HG03432 (cell line): ENCODE data around the gene PIGP.
"Not testable (repeated sequence)": the region's sequence is repeated elsewhere in the genome, so short reads cannot be mapped to it uniquely, and the experiment has no call there.

Experiments used
- ATAC-seq: cut with Tn5 transposase; IDR thresholded peaks from one replicate; pipeline ENCODE4 v1.9.1; 2021; ENCODE audit warnings: mild to moderate bottlenecking, moderate library complexity; ENCODE audit not compliant: unreplicated experiment

The PIGP gene

DNA sequence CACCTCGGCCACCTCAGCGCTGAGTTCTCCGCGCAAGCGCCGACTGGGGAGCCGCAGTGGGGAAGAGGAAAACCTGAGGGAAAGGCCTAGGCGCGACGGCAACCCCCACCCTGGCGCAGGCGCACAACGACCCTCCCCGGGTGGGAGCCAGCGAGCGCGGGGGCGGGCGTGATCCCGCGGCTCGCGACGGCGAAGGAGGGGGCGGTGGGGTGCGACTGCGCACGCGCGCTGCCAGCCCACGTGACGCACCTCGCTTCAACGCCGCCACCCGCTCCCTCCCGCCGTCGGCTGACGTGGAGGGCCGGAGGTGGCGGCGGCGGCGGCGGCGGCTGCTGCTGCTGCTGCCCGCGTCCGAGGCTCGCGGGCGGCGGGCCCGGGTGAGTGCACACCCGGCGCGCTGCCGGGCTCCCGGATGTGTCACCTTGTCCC lies at the start of gene PIGP, which contains the start of gene TTC3:
Gene PIGP, minus strand, starts transcription at position 84 of the 429 bp plus-strand sequence. CDS start 556 bp downstream, outside the sequence.
Gene TTC3, plus strand, starts transcription at position 267 of the 429 bp plus-strand sequence. CDS start 14,004 bp downstream, outside the sequence.
- peak; percentile 77 for ATAC-seq

DNA sequence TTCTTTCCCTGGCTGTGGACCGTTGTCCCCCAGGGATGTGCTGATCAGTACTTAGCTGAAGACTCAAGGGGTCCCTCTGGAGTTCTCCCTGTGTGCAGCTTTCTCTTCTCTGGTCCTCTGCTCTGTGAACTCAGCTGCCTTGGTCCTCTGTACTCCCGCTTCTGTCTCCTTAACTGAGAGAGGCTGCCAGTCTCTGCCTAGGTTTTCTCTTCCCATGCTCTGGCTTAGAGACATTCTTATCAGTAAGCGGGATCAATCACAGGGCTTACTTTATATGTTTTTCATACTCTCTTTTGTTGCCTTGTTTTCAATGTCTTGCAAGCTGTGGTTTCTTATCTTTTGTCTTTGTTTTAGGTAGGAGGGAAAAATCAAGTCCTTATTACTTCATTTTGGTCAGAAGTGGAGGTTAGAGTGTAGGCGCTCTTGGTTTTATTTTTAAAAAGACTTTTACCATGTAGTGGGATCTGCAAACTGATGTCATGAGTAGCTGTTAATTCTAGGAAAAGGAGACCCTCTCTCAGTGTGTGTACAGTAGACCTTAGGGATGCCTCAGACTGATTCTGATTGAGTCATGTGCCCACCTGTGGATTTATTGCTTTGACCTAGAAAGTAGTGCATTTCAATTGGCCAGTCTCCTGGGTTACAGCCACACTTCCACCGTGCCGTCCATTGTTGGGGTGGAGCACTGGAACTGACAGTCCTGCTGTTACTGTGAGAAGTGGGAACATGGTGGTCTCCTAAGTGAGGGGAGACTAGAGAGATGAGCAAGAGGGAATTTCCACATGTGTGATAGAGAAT lies 46.7 kb upstream of the PIGP start:
- no peak for ATAC-seq

DNA sequence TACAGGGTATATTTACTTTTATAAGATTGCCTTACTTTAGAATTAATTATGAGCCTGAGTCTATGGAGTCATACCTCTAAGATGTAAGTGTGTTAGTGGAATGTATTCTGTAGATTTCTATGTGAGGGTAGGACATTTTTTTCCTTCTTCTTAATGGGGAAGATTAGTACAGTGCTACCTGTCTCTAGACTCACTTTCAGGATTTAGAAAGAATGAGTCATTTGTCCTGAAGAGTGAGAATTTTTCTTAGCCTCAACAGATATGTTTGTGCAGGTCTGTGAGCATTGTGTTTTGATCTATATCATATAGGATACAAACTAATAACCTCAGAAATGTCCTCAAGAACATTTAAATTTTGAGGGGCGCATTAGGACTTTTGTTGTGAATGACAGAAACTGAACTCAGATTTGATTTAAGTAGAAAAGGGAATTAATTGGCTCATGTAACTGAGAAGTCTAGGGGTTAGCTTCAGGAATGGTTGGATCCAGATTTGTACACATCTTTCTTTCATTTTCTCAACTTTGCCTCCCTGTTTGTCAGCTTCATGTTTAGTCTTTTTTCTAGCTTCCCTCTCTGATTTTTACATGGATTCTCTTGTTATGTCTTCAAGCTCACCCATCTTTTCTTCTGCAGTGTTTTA lies 45.4 kb upstream of the PIGP start:
- ATAC-seq, result no peak

DNA sequence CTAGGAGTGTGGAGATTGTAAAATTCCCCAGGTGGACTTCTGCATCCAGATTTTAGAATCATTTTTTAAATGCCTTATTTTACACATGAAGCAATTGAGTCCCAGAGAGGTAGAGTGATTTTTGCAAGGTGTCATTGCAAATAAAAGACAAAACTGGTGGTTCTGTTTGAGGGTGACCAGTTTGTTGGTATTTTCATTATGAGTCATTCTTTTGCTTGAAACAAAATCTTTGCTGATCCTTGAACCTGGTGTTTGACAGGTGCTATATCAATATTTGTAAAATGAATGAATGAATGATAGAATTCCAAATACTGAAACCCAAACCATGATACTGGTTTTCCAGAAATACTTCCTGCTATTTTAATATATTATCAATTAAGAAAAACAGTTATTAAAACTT lies 44.3 kb upstream of the PIGP start:
- ATAC-seq, result no peak

DNA sequence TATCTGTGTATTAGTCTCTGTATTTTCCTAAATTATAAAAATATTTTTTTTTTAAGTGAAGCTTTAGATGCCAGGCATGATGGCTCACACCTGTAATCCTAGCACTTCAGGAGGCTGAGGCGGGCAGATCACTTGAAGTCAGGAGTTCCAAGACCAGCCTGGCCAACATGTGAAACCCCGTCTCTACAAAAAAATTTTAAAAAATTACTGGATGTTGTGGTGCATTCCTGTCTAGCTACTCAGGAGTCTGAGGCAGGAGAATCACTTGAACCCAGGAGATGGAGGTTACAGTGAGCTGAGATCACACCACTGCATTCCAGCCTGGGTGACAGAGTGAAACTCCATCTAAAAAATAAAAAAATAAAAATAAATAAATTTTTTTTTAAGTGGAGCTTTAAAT lies 43.6 kb upstream of the PIGP start:
- not testable (repeated sequence) for ATAC-seq

DNA sequence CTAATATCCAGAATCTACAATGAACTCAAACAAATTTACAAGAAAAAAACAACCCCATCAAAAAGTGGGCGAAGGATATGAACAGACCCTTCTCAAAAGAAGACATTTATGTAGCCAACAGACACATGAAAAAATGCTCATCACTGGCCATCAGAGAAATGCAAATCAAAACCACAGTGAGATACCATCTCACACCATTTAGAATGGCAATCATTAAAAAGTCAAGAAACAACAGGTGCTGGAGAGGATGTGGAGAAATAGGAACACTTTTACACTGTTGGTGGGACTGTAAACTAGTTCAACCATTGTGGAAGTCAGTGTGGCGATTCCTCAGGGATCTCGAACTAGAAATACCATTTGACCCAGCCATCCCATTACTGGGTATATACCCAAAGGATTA lies 41.4 kb upstream of the PIGP start:
- not testable (repeated sequence) for ATAC-seq

DNA sequence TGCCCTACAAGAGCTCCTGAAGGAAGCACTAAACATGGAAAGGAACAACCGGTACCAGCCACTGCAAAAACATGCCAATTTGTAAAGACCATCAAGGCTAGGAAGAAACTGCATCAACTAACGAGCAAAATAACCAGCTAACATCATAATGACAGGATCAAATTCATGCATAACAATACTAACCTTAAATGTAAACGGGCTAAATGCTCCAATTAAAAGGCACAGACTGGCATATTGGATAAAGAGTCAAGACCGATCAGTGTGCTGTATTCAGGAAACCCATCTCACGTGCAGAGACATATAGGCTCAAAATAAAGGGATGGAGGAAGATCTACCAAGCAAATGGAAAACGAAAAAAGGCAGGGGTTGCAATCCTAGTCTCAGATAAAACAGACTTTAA lies 38.2 kb upstream of the PIGP start:
- ATAC-seq, result not testable (repeated sequence)

DNA sequence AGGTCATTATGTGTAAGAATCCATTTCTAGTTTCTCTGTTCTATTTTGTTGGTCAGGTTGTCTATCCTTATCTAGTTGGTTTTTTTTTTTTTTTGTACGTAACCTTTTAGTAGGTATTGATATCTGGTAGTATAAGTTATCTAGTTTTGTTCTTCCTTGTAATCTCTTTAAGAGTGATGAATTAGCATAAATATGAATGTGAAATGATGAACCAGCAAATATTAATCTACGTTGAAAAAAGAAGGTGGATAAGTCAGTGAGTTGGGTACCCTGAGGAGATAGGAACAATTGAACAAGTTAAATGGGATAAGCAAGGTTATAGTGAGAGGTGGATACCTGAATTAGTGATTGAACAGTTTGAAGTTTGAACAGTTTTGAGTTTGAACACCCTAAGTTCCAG lies 34.1 kb upstream of the PIGP start:
- ATAC-seq, result no peak

DNA sequence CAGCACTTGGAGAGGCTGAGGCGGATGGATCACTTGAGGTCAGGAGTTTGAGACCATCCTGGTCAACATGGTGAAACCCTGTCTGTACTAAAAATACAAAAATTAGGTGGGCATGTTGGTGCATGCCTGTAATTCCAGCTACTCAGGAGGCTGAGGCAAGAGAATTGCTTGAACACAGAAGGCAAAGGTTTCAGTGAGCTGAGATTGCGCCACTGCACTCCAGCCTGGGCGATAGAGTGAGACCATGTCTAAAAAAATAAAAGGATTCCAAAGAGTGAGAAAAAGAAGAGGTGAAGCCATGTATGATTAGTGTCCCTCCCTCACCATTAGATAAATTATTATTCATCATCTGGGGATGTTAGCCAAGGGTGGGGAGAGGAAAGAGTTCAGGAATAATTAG lies 29.9 kb upstream of the PIGP start:
- not testable (repeated sequence) for ATAC-seq

DNA sequence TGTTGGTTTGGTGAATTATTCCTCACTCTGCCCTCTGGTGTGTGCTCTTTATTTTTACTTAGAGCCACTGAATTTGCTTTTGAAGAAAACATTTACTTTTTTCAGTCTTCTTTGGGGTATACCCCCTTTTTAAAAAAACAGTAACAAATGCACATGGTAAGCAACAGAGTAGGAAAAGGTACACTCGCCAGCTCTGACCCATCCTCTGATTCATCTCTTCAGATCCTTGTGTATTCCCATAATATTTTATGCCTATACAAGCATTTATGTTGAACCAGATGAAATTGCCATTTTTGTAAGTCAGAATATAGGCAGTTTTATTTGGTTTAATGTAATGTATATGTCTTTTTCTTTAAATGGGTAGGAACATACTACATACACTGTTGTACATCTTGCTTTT lies 28.5 kb upstream of the PIGP start:
- no peak for ATAC-seq

DNA sequence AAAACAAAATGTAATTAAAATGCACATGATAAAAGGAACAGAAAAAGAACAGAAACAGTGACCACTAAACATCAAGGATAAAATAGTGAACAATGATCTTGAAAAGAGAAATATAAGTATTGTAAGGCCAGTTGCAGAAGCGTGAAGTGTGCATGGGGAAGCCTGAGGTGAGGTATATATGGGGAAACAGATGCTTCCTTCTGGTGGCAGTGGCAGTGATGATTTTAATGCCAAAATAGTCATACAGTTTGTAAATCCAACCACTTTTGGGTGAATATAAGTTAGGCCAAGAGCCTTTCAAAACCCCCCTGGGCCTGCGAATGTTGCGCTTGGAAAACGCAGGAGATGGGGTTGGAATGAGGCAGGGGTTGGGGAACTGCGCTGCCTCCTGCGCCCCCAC lies 27.4 kb upstream of the PIGP start:
- no peak for ATAC-seq

DNA sequence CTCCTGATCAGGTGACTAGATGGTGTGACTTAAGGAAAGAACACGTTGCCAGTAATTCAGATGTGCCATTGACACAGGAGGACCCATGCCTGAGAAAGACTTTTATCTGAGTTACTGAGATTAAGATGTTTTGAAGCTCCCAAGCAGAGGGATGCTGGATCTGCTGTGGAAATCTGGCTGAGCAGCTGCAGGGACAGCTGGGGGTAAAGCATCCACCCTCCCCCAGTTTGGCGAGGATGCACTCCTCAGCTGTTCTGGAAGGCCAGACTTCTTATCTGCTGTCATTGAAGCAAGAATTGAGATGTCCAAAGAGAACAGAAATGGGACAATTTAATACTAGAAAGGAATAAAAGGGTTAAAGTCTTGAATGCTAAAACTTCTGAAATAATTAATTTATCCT lies 25.9 kb upstream of the PIGP start:
- no peak for ATAC-seq

DNA sequence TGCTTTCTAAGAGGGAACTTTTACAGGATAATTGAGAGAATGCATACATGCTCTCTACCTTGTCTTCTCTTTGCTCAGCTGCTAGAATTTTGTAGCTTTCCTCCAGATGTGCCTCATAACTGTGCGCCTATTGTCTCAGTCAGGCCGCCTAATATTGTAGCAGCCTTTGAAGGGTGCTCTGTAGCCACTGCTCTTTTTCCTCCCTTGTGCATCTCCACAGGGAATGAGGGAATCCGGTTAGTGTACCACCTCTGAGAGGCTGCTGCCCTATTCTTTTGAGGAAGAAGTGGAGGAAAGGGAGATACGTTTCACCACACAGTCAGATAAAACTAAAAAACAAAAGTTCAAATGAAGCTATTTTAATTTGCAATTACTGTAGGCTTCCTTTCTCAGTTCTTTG lies 22.9 kb upstream of the PIGP start:
- ATAC-seq, result no peak

DNA sequence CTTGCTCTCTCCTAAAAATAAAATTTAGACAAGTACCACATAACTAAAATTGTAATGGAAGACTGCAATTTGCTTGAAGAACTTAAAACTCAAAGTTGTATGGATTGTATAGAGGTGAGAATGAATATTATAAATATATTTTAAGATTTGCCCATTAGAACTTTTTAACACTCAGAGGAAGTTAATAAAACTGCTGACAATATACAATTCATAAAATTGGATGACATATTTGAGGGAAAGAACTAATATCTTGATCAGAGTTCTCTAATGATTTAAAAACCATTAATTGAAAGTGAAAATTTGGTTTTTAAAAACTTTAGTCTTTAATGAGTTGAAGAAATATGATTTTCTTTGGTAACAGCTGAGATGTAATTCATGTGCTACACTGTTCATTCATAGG lies 21.1 kb upstream of the PIGP start:
- no peak for ATAC-seq

DNA sequence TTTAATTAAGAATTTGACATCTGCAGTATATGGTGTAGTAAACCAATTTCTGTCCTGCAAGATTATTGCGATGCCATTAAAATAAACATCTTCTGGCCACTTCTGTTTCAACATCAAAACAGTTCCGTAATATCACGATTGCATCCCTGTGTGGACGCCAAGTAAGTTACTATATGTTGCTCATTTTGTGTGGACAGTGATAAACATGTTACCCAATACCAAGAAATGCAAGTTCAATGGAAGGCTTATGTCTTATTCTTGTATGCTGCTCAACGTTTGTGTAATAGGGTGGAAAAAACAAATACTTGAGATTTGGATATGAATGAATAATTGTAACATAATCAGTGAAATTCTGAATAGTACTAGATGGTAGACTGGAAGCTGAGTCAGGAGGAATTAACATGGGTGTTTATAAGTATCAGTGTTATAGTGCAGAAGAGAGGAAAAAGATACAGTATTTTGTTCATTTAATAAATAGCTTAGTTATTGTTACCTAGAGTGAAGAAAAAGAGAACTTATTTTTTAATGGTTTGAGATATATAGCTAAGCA lies 15.4 kb upstream of the PIGP start:
- ATAC-seq, result no peak

DNA sequence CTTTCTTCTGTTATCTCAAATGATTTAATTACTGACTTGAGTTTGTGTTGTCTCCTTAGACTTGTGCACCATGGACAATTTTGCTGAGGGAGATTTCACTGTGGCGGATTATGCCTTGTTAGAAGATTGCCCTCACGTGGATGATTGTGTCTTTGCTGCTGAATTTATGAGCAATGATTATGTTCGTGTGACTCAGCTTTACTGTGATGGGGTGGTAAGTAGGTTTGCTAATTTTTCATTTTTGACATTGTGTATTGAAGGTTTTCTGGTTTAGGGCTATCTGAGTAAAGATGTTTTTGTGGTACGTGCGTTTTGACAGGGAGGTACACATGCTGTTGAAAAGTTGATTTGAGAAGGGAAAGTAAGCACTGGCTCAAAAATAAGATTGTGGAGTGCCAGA lies 14.3 kb upstream of the PIGP start:
- no peak for ATAC-seq

DNA sequence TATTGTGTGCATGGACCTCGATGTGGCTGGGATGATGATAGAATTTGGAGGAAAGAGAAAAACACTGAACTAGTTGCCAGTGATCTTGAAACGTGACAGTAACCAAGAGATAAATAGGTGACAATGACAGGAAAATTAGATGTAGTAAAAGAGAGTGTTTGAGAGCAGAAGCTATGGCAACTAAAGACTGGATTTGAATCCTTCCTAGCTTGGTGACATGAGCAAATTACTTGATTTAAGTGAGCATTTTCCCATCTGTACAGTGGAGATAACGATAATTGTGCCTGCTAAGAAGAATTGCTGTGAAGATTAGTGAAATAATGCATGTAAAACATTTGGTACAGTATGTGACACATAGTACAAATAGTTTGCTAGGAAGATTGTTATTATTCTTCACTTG lies 12.9 kb upstream of the PIGP start:
- no peak for ATAC-seq

DNA sequence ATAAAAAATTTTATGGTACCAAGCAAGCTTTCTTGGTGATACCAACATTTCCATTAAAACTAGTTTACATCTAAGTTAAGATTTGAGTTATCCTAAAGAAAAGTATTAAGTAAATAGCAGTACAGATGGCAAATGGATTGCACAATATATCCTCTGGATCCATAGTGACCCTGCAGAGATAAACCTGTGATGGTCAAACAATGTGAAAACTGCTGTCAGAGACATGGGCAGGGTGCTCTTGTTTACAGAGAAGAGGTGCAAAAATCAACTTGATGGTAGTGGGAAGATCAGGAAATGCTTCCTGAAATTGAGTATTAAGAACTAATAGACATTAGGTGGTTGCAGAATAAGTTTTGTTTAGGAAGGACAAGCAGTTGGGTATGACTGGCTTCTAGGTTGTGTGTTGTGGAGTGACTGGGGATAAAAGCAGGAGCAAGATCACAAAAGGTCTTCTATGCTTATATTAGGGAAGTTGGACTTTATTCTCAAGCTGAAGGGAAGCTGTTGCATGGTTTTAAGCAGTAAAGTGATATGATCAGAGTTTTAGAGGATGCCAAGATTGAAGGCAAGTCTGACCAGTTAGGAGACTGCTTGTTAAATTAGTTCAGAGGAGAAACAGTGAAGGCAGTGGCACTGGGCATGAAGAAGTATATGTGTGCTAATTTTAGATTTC lies 10.1 kb upstream of the PIGP start:
- no peak for ATAC-seq

DNA sequence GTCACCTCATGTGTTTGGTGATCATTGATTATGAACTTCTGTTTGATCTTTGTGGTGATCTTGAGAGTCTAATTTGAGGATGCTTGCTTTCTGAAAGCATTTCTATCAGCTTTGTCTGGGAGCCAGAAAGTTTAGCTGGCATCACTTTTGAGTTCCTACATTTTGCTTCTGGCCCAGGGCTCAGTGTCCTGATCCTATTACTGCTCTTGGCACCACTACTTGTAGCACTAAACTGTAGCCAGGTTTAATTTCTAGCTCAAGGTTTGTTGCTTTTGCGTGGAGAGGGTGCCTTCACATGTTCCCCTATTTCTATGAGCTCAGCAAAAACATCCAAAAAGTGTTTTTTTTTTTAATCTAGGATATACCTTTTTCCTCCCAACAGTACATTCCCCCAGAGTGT lies 9.5 kb upstream of the PIGP start:
- no peak for ATAC-seq

DNA sequence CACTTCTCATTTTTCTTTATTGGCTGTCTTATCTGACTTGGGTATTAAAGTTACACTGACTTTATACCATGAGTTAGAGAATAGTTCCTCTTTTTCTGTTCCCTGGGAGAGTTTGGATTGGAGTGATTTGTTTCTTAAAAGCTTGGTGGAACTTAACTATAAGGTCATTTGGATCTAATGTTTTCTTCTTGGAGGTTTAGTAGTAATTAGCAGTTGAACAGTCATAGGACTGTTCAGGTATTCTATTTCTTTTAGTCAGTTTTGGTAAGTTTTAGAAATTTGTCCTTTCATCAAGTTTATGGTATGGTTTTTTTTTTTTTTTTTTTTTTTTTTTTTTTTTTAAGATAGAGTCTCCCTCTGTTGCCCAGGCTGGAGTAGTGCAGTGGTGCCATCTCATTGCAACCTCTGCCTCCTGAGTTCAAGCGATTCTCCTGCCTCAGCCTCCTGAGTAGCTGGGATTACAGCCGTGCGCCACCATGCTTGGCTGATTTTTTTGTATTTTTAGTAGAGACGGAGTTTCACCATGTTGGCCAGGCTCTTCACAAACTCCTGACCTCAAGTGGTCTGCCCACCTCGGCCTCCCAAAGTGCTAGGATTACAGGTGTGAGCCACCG lies 6.4 kb upstream of the PIGP start:
- no peak for ATAC-seq

DNA sequence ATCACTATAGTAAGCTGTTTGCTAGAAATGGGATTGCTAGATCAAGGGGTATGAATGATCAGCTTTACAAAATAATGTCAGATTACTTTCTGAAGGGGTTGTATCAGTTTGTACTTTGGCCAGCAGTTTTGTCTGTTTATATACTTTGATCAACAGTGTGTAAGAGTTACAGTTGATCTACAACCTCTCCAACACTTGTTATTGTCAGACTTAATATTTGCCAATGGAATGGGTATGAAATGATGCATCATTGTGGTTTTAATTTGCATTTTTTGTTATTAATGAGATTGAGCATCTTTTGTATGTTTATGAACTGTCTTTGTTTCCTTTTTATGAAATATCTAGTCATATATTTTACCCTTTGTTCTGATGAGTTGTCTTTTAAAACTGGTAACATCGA lies 4.5 kb upstream of the PIGP start:
- ATAC-seq, result no peak
